GM21723 (cell line): ENCODE measurements around the gene OGA.

Source experiments
- ATAC-seq: cut with Tn5 transposase; IDR thresholded peaks from one replicate; pipeline ENCODE4 v1.9.1; 2021; ENCODE audit warnings: mild to moderate bottlenecking, moderate library complexity; ENCODE audit not compliant: unreplicated experiment

Gene OGA

DNA sequence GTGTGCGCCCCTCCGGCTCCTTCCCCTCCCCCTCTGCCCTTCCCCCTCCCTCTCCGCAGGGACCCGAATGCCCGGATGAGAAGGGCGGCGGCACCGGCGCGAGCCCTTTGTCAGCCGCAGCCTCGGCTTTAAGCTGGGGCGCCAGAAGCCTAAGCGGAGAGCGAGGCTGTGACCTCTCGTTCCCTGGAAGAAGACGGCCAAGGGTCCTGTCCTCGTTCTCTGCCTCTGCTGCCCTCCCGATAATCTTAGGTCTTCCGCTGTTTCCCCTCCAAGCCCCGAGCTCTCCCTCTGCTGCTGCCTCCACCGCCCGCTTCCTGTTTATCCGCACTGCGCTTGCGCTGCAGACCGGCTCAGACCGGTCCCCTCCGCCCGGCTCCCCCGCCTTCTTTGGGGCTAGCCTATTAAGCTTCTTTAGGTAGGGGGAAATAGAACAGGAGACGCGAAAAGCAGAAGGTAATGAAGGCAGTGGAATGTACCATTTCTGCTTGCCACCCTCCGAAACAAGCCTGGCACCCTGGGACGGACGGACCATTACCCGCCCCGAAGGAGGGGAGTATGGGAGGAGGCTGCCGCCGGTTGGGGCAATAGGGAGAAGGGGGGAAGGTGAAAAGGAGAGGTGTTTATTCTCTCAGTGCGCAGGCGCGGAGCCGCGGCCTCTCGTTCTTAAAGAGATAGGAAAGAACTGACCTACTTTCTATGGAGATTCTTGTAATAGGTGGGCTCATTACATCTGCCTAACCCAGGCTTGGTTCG is at the start of gene OGA:
Gene OGA (minus strand): TSS at position 326 of the 753 bp plus-strand sequence. CDS start 422 bp downstream, outside the sequence.
- ATAC-seq = peak; percentile 84

- no peak for ATAC-seq
Measured at GRCh38 chr10:101867931-101868330, 49.7 kb upstream of the OGA start.

DNA sequence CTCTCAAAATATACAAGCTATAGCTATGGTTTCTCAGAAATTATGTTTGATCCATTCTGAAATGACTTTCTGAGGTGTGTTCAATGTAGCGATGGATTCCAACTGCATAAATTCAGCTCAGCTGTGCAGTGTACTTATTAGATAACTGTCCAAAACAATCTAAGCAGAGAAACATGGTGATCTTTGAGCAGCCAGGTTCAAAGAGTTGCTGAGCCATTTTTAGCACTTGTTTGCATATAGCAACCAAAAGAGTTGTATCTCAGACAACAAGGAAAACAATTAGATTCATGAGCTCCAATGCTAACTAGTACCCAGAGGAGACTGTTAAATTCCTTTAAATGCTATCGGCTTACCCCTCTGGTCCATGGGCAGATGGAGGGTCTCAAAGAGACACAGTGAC is 41.3 kb upstream of the OGA start:
- peak; percentile 44 for ATAC-seq

DNA sequence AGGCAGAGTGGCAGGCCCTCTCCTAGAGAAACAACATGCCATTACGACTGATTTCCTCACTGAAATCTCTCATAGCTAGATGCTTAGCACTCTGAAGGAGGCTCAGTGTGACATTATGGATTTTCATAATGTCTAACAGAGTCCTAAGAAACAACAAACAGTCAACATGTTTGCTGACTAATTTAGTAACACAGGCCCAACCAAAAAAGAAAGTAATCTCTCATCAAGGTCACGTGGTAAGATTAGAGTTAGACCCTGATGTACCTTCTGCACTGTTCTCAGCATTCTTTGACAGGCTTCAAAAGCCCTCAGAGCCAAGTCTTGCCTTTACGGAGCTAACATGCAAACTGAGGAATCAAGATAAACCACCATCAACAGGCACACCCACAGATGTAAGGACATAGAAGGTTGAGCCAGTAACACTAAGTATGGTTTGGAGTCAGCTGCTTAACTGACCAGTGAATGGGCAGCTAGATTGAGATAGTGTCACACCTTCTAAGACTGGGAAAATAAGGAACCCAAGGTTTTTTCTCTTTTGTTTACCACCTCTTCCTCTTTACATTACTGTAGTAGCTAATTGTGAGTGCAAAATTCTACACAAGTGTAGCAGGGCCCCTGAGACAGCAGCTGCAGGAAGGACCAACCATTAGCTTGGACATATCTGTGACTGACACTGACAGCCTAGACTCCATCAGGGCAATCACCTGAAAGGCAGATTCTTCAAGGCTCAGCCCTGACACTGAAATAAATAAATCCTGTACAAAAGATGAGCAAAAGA is 40.7 kb upstream of the OGA start:
- ATAC-seq = peak; percentile 83

DNA sequence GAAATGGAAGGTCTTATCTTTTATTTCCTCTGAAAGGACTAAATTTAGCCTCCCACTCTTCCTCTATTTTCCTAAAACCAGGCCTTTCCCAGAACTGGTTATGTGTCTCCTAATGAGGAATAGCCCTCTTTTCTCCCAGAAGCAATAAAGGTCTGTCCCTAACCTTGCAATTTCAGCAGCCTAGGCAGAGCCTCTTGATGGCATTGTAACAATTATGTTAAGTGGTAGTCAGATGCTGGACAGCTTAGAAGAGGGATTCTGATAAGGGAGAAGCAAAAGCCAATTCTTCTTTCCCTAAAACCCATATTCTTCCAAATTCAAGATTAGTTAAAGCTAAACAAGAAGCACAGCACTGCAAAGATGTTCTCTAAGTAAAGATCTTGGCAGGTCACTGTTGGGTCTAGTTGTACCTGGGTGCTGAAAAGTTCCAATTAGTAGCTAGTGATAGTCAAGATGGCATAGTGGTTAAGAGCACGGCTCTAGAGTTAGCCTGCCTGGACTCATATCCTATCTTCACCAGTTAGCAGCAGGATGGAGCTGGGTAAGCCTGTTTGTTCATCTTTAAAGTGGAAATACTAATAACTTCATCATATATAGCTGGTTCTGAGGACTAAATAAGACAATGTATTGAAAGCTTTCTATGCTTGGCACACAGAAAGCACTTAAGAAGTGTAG is 39.7 kb upstream of the OGA start:
- ATAC-seq = no peak

GRCh38 chr10:101856626-101857025 is 38.4 kb upstream of the OGA start:
- ATAC-seq = no peak

- no peak for ATAC-seq
Measured at GRCh38 chr10:101851411-101852116, 33.3 kb upstream of the OGA start.

DNA sequence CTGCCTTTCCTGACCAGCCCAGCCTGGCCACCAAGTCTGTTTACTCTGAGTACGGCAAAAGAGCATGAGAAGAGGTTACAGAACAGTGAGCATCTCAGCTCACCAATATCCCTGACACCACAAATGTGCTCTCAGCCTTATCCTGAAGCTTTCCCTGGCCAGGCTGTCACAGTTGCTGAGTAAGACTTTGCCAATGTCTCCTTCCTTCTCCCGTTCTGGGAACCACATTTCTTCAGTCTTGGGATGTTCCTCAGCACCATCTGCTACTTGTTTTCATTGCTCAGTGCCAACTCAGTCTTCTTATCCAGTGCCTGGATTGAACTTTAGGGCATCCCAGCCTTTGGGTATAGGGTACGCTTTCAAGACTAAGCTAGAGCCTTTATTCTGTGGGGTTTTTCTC is 32.5 kb upstream of the OGA start:
- ATAC-seq = no peak

DNA sequence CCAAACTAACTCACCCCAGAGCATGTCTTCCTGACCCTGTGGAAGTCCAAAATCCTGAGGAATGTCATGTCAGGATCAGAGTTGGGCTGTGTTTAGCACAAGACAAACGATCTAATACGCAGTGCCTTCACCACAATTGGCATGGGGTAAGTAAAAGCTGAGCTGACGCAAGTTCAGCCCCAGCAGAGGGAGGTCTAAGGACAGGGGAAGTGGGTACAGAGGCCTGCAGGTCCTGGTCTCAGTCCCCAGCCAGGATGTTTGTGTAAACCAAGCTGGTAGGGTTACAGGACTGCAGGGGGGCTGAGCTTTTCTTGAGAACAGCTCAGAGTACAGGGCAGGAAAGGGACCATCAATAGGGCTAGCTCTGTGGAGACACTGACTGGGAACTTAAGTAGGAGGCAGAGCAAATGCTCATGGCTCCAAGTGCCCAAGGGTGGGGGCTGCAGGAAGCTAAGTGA is 30.7 kb upstream of the OGA start:
- no peak for ATAC-seq

- ATAC-seq = no peak
Measured at GRCh38 chr10:101848408-101848807, 30.2 kb upstream of the OGA start.

GRCh38 chr10:101845893-101846292 is 27.6 kb upstream of the OGA start:
- ATAC-seq = no peak

DNA sequence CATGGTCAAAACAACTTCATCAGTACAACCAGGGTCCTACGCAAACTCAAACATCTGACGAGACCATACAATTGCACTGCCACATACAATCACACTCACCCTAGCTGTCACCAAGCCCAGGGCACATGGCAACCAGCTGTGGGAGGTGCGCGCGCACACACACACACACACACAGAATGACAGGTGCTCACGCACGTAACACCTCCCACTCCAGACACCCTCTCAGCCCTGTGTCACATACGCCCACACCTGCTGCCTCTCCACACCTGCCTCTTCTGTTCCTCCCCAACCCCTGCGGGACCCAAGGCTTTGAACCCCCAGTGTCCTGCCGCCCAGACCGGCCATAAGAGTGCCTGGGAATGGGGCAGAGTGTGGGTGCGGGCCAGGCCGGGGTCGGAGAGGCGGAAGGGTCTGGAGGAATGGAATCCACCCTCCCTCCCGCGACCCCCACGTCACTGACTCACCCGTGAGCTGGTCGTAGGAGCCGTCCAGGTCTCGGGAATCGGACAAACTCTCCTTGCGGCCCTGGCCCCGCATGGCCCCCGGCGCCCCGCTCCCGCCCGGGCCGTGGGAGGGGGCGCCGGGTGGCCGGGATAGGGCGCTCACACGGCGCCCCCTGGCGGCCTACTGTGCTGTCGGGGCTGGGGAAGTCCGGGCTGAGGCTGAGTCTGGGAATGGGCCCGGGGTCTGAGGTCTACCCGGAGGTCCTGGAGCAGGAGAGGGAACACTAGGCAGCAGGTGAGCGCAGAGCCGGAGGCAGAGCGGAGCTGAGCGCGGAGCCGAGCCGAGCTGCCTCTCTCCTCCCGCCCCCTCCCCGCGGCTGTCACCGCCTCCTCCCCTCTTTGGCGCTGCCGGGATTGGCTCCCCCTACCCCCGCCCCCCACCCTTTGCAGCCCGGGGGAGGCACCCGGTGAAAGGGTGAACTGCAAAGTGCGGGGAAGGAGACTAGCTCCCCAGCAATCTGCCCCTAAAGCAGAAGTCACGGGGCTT is 25.1 kb upstream of the OGA start, which contains the start of gene KCNIP2:
Gene KCNIP2 (minus strand): TSS at position 769 of the 990 bp plus-strand sequence. CDS start 232 bp downstream, at position 537.
- ATAC-seq = no peak

GRCh38 chr10:101841826-101842225 is 23.6 kb upstream of the OGA start:
- ATAC-seq = no peak

DNA sequence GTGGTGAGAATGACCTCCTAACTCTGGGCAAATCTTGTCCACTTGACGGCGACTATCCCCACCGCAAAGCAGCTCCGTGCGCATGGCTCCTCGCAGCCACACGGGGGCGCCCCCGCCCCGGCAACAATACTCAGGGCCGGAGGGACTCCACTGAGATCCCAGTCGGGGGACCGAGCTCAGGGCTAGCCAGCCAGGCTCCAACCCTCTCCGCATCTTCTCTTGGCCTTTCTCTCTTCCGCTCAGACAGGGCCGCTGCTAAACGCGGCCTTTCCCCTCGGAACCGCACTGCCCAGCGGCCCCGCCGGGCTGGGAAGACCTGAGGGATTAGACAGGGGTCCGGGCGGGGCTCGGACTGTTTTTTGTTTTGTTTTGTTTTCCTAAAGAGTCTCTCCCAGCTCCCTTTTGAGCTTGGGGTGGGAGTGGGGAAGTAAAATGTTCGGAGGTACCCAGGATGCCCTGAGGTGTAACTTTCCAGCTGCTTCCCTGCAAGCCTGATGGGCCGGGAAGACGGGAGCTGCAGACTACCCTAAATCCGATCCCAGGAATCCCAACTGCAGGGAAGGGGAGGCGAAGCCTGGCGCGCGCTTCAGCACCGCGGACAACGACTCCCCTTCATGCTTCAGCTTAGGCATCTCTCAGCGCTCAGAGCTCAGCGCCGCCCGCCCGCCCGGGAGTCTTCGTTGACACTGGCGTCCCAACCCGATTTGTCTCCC is 22.7 kb upstream of the OGA start:
- ATAC-seq = peak; percentile 56

- ATAC-seq = no peak
Measured at GRCh38 chr10:101840102-101840684, 21.9 kb upstream of the OGA start.

- peak; percentile 42 for ATAC-seq
Measured at GRCh38 chr10:101839416-101840063, 21.3 kb upstream of the OGA start.

DNA sequence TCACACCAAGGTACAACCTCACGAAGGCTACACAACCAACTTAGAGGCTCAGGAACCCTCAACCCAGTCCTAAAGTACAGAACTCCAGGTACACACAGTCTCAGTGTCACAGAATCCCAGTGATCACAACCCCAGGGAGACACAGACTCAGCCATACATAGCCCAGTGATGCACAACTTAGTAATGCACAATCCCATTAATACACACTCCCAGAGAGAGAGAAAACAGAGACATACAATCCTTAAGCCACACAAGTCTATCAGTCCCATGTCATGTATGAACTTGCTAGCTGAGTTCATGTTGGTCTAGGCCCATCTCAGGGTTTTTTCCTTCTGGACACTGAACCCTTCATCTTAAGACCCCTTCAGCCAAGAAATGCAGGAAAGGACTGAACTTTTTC is 20.8 kb upstream of the OGA start:
- ATAC-seq = no peak

DNA sequence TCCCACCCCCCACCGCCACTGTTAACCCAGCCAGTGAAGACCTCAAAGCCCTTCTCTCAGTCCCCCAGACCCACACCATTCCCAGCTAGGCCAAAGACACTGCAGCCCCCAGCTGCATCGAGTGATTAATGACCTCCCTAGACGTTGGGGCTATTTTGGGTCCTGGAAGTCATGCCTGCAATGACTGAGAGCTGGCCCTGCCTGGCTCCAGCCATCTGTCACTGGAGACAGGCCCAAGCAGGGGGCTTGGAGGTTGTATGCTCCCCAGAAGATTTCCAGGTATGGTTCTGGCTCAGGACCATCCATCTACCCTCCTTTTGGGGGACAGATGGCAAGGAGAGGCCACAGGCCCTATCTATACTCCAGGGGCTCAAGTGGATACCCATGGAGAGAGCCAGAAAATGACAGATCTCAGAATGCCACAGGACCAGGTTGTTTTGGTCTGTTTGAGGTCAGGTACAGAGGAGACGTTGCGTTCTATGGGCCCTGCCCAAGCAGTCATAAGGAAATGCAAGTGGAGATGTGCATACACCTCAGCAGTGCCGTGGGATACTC is 20.2 kb upstream of the OGA start:
- no peak for ATAC-seq
